Medulla oblongata (tissue), 1 donor: ENCODE measurements around the gene STK40.

Experiments
- DNase-seq: peaks from one replicate; pipeline ENCODE4 v3.0.0-alpha.2; 2015; ENCODE audit errors: extremely low spot score

STK40 gene

DNA sequence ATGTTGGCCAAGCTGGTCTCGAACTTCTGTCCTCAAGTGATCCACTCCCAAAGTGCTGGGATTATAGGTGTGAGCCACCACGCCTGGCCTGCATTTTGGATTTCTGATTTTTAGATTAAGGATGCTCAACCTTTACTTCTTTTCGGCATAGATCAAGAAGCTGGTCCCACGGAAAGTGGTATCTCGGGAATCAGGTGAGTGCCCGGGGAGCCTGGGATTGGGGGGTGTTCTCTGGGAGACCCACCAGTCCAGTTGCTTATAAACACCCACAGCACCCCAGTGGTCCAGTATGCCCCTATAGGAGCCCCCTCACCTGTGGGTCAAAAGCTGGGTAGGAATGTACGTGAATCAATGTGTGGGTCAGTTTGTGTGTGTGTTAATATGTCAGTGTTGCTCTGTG is 76.3 kb downstream of the STK40 start:
- DNase-seq = no peak

- no peak for DNase-seq
These were observed 78.0 kb downstream of the STK40 start for GRCh38 chr1:36307601-36308330.

DNA sequence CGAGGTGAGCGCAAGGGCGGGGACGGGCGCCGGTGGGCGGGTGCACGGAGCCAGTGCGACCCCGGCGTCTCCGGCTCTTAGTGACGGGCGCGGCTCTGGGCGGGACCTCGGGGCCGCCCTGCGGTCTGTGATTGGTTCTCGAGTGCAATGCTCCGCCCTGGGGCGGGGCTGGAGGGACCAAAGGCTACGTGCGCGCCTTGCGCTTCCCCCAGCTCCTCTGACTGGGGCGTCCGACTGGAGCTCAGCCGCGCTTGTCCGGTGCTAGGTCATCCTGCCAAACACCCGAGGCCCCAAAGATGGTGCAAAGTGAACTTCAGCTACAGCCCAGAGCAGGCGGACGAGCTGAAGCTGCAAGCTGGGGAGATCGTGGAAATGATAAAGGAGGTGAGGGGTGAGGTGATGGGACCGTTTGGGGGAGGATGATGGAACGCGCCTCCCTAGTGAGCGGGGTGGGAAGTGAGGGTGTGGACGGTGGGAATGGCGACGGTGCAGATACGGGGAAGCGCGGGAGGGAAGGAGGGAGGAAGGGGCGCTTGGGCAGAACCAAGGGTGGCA is 78.7 kb downstream of the STK40 start:
- peak; percentile 92 for DNase-seq

- no peak for DNase-seq
These were observed 79.4 kb downstream of the STK40 start, which contains the start of gene SH3D21 for GRCh38 chr1:36306210-36306901. SH3D21 (plus strand) TSS chr1:36306368; CDS start chr1:36306421, 53 bp downstream.

GRCh38 chr1:36305915-36306209 is 79.9 kb downstream of the STK40 start:
- no peak for DNase-seq

DNA sequence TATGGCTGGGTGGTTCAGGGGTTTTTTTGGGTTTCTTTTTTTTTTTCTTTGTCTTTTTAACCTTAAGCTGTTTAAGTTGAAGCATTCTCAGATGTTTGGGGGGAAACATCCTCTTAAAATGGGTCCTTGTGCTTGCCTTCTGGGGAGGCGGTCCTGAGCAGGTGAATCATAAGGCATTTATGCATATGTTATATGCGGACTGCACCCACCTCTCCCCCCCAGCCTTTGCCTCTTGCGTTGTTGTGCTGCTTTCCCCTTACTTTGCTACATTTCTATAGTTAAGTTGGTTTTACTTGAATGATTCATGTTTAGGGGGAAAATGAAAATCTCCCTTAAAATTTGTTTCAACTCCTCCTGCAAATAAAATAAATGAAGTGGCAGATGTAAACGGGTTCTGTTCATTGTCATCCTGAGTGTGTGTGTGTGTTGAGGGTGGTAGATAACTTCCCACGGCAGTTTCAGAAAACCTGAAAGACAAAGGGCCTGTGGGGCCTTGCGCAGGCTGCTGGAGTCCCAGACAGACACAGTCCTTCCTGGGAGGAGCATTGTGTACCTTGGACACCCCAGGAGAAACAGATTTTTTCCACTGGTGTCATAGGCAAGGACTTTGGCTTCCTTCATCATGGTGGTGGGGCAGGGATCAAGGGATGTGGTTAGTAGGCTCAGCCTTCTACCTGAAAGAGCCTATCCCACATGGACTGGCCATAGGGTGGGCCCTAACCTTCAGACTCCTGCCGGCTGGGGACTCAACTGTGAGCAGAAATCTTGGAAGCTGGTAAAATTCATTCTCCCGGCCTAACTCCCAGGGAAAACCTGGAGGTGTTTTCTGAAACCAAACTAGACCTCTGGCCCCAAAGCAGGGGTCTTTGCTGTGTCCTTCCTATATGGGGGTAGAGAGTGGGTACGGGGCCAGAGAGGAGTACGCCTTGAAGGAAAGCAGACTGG is 80.5 kb downstream of the STK40 start:
- DNase-seq = no peak

GRCh38 chr1:36304521-36304920 is 81.2 kb downstream of the STK40 start:
- peak; percentile 51 for DNase-seq

DNA sequence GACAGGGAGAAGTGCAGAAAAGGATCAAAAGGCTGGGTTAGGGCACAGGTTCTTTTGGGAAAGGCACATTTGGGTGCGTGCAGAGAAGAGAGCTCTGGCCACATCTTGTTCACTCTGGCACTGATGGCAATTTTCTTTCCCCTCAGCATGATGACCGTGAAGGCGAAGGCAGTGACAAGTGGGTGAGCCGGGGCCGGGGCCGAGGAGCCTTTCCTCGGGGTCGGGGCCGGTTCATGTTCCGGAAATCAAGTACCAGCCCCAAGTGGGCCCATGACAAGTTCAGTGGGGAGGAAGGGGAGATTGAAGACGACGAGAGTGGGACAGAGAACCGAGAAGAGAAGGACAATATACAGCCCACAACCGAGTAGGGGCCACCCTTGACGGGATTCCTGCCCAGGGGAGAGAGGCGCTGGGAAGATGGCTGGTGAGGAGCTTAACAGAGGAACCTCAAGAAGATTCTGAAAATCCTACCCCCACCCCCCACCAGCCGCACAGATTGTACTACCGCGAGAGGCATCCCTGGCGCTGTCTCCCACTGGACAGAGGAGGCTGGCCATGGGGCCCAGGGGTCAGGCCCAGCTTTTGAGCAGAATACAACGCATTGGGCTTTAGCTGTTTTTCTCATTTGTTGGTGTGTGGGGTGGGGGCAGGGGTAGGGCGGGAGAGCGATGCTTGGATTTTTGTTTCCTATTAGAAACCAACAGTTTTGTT is 81.9 kb downstream of the STK40 start:
- DNase-seq = no peak

DNA sequence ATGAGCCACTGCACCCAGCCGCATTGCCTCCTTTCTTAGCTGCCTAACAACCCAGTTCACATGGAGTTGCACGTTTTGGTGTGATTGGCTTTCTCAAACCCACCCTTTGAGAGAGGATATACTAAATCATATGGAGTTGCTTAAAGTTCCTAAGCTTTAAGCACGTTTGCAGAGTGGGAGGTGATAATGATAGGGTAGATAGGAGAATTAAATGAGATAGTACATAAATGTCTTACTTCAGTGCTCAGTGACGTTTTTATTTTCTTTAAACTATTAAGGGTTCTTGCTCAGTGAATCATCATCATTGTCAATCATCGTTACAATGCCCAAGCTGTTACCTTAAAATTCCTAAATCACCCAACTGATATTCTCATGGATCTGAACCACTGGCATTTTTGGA is 82.5 kb downstream of the STK40 start:
- DNase-seq = no peak

DNA sequence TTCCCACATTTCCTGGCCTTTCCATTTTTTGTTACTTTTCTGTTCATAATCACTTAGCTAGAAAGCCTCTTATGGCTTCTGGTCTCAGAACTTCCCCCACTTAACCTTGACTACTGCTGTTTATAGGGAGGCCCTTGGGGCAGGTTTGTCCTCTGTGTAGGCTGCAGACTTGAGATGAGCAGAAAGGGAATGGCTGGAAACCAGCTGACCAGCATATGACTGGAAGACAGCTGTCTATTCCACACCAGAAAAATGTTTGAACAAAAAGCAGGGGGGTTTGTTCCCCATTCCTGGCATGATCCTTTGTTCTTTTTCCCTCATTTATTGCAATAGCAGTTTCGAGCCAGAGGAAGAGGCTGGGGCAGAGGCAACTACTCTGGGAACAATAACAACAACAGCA is 84.5 kb downstream of the STK40 start:
- peak; percentile 44 for DNase-seq

DNA sequence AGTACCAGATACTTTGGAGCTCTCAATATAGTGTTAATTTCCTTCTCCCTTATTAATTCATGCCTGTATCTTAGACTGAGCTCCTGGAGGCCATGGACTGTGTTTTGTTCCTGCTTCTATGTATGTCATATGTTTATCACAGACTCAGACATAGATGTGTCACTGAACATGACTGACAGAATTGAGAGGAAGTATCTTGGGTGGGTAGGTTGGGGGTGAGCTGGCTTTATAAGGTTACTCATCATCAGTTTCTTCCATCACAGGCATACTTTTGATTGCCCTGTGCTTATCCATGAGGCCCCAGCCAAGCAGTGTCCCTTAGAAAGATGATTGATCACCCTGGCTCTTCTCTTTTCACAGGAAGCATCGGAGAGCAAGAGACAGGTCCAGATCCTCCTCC is 85.2 kb downstream of the STK40 start:
- DNase-seq = no peak

- DNase-seq = no peak
These were observed 87.1 kb downstream of the STK40 start for GRCh38 chr1:36298640-36299039.

- no peak for DNase-seq
These were observed 88.7 kb downstream of the STK40 start for GRCh38 chr1:36297062-36297461.

DNA sequence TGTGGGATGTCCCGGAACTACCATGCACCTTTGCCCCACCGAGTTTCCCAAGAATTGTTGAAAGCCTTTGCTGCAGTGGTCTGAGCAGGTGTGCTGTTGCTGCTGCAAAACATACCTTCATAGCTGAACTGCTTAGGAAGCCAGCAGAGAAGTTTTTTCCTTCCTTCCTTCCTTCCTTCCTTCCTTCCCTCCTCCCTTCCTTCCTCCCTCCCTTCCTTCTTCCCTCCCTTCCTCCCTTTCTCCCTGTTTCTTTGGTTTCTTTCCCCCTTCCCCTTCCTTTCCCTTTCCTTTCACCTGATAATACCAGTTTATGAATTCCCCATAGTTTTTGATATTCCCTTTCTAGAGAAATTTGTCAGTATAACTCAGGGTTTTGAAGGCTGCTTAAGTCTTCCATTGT is 90.3 kb downstream of the STK40 start:
- no peak for DNase-seq
